Measurements from ENCODE around the gene DDX42.

The DDX42 gene

GRCh38 chr17:63821804-63822203 is 47.8 kb downstream of the DDX42 start:
- DNase-seq (ENCODE audit: low read depth in 2 of 2): no peak

GRCh38 chr17:63822537-63822936 is 48.6 kb downstream of the DDX42 start:
- DNase-seq (ENCODE audit: low read depth in 2 of 2): no peak

- no peak for DNase-seq (ENCODE audit: low read depth in 2 of 2)
Observed at GRCh38 chr17:63823659-63824331, 49.8 kb downstream of the DDX42 start.

GRCh38 chr17:63824362-63824761 is 50.4 kb downstream of the DDX42 start:
- DNase-seq (ENCODE audit: low read depth in 2 of 2): no peak

- DNase-seq (ENCODE audit: low read depth in 2 of 2): no peak
Observed at GRCh38 chr17:63826468-63827001, 52.6 kb downstream of the DDX42 start.

GRCh38 chr17:63827002-63827800 is 53.2 kb downstream of the DDX42 start, which contains the start of the genes FTSJ3 and PSMC5:
FTSJ3 (minus strand) TSS chr17:63827663; CDS start chr17:63826902, 761 bp downstream.
PSMC5 (plus strand) TSS chr17:63827431; CDS start chr17:63827491, 60 bp downstream.
- peak; percentile 86 to 92 for DNase-seq (ENCODE audit: low read depth in 2 of 2)

GRCh38 chr17:63827801-63828221 is 53.8 kb downstream of the DDX42 start:
- no peak for DNase-seq (ENCODE audit: low read depth in 2 of 2)

GRCh38 chr17:63828936-63829335 is 55.0 kb downstream of the DDX42 start:
- DNase-seq (ENCODE audit: low read depth in 2 of 2): no peak

GRCh38 chr17:63830278-63830677 is 56.3 kb downstream of the DDX42 start:
- DNase-seq (ENCODE audit: low read depth in 2 of 2): no peak

GRCh38 chr17:63830904-63831491 is 57.0 kb downstream of the DDX42 start:
- DNase-seq (ENCODE audit: low read depth in 2 of 2): no peak

- no peak for DNase-seq (ENCODE audit: low read depth in 2 of 2)
Observed at GRCh38 chr17:63831505-63831904, 57.5 kb downstream of the DDX42 start.

GRCh38 chr17:63832014-63832413 is 58.0 kb downstream of the DDX42 start:
- DNase-seq (ENCODE audit: low read depth in 2 of 2): no peak

- DNase-seq (ENCODE audit: low read depth in 2 of 2): no peak
Observed at GRCh38 chr17:63832455-63832854, 58.5 kb downstream of the DDX42 start.

- DNase-seq (ENCODE audit: low read depth in 2 of 2): no peak
Observed at GRCh38 chr17:63833026-63833740, 59.2 kb downstream of the DDX42 start.

GRCh38 chr17:63833741-63834373 is 59.9 kb downstream of the DDX42 start:
- no peak for DNase-seq (ENCODE audit: low read depth in 2 of 2)

GRCh38 chr17:63834431-63835166 is 60.6 kb downstream of the DDX42 start:
- DNase-seq (ENCODE audit: low read depth in 2 of 2): peak in 1 of 2 donors; percentile 25

- no peak for DNase-seq (ENCODE audit: low read depth in 2 of 2)
Observed at GRCh38 chr17:63835167-63835720, 61.3 kb downstream of the DDX42 start.

GRCh38 chr17:63836811-63837210 is 62.8 kb downstream of the DDX42 start:
- DNase-seq (ENCODE audit: low read depth in 2 of 2): no peak

- no peak for DNase-seq (ENCODE audit: low read depth in 2 of 2)
Observed at GRCh38 chr17:63837480-63837879, 63.5 kb downstream of the DDX42 start.

GRCh38 chr17:63837962-63838600 is 64.1 kb downstream of the DDX42 start:
- DNase-seq (ENCODE audit: low read depth in 2 of 2): no peak

Data from stimulated activated CD8-positive, alpha-beta memory T cell treated with anti-CD3 and anti-CD28 coated beads, Interleukin-2, amount 100 ng/mL, for 1 hour (primary cell).